B cell (primary cell): ENCODE results near the gene ABCC3. TPM values are rescaled to one million over a fixed set of nuclear protein-coding genes. Genes with fewer than 3 reads are reported as not detected.

Experiments
- ATAC-seq: fragments of 200-7000 bp; cut with Tn5 transposase; one replicate; pipeline ENCODE4 v1.10.0; 2021; ENCODE audit warnings: low read depth, mild to moderate bottlenecking, moderate number of reproducible peaks, moderate library complexity
- CTCF ChIA-PET: fragments of 350-600 bp; sonication (Branson Sonifier 250); formaldehyde crosslinking; loops from one replicate; lab custom pipeline; 2021; ENCODE audit warnings: antibody characterized with exemption, inconsistent platforms; lab: Charles Lee
- POLR2A ChIA-PET: fragments of 350-600 bp; sonication (Branson Sonifier 250); formaldehyde crosslinking; loops from one replicate; lab custom pipeline; 2021; ENCODE audit warnings: antibody characterized with exemption; lab: Charles Lee
- DNase-seq: peaks from one replicate; pipeline ENCODE4 v3.0.0; 2013
- H2AFZ ChIP-seq: 2 replicates; pipeline ENCODE4 v1.6.1; 2012; ENCODE audit warnings: mild to moderate bottlenecking, low read depth, low read length; ENCODE audit not compliant: insufficient read depth, poor library complexity, severe bottlenecking
- H3K27ac ChIP-seq, 2 donors: 1 replicate in 1 of 2; 2 replicates in 1 of 2; pipeline ENCODE4 v1.5.1; 2012 to 2013; ENCODE audit warnings: low read length in 2 of 2, mild to moderate bottlenecking in 2 of 2, moderate library complexity in 1 of 2
- H3K27me3 ChIP-seq, 4 experiments: fragments of 200-600 bp in 1 of 4; sonication (generic) in 1 of 4; replicated peaks in 1 of 4; 1 replicate in 2 of 4; 2 replicates in 2 of 4; pipeline versions ENCODE4 v1.6.1 to v1.7.0; 2013 to 2016; ENCODE audit warnings: low read length in 3 of 4, mild to moderate bottlenecking in 2 of 4, mixed read lengths in 1 of 4, moderate library complexity in 1 of 4; ENCODE audit not compliant: insufficient read depth in 4 of 4, control insufficient read depth in 3 of 4; ENCODE audit errors: control extremely low read depth in 1 of 4
- H3K36me3 ChIP-seq, 2 experiments: replicated peaks in 1 of 2; 1 replicate in 1 of 2; 2 replicates in 1 of 2; pipeline versions ENCODE4 v1.6.1 to v1.7.1; 2013; ENCODE audit warnings: low read length in 1 of 2; ENCODE audit not compliant: insufficient read depth in 2 of 2, control insufficient read depth in 1 of 2; ENCODE audit errors: control extremely low read depth in 1 of 2, extremely low read depth in 1 of 2
- H3K4me1 ChIP-seq, 2 donors: fragments of 200-600 bp in 1 of 2; sonication (generic) in 1 of 2; 1 replicate in 1 of 2; 2 replicates in 1 of 2; pipeline versions ENCODE4 v1.5.1 to v1.6.1; 2013 to 2017; ENCODE audit warnings: low read length in 2 of 2; ENCODE audit not compliant: control insufficient read depth in 2 of 2, insufficient read depth in 2 of 2
- H3K4me2 ChIP-seq: replicated peaks from 2 replicates; pipeline ENCODE3; 2012; ENCODE audit warnings: mild to moderate bottlenecking, low read depth, low read length; ENCODE audit not compliant: poor library complexity, severe bottlenecking
- H3K4me3 ChIP-seq, 5 experiments: fragments of 200-600 bp in 1 of 5; sonication (generic) in 1 of 5; 1 replicate in 3 of 5; 2 replicates in 2 of 5; pipeline versions ENCODE4 v1.5.1 to v1.7.0; 2011 to 2016; ENCODE audit warnings: low read length in 4 of 5, mild to moderate bottlenecking in 4 of 5, low read depth in 2 of 5, control low read depth in 1 of 5, moderate library complexity in 1 of 5; ENCODE audit not compliant: insufficient read depth in 1 of 5; ENCODE audit errors: control extremely low read depth in 1 of 5, extremely low read depth in 1 of 5
- H3K79me2 ChIP-seq: fragments of 200-600 bp; sonication (generic); one replicate; pipeline ENCODE4 v1.6.0; 2016; ENCODE audit warnings: low read length; ENCODE audit not compliant: control insufficient read depth, insufficient read depth
- H3K9ac ChIP-seq: fragments of 200-600 bp; sonication (generic); 2 replicates; pipeline ENCODE4 v1.6.1; 2017; ENCODE audit warnings: mild to moderate bottlenecking, low read length, moderate library complexity
- H3K9me3 ChIP-seq, 3 donors: one replicate each; pipeline versions ENCODE4 v1.6.1 to v1.7.1; 2013; ENCODE audit warnings: low read length in 2 of 3; ENCODE audit not compliant: control insufficient read depth in 2 of 3, insufficient read depth in 1 of 3; ENCODE audit errors: control extremely low read depth in 1 of 3
- H4K20me1 ChIP-seq: 2 replicates; pipeline ENCODE4 v1.6.0; 2012; ENCODE audit warnings: mild to moderate bottlenecking, low read length; ENCODE audit not compliant: insufficient read depth, control insufficient read depth, poor library complexity, severe bottlenecking
- H3K27ac Mint-ChIP-seq: one replicate; pipeline ENCODE4 v1.8.0; 2021; ENCODE audit warnings: mixed read lengths
- H3K27me3 Mint-ChIP-seq: one replicate; pipeline ENCODE4 v1.8.0; 2021; ENCODE audit warnings: mixed read lengths
- H3K4me1 Mint-ChIP-seq: one replicate; pipeline ENCODE4 v1.8.0; 2021; ENCODE audit warnings: mixed read lengths
- H3K4me3 Mint-ChIP-seq: one replicate; pipeline ENCODE4 v1.8.0; 2021; ENCODE audit warnings: mixed read lengths
- H3K9me3 Mint-ChIP-seq: one replicate; pipeline ENCODE4 v1.8.0; 2022; ENCODE audit warnings: mixed read lengths; ENCODE audit not compliant: insufficient read depth
- EZH2 ChIP-seq: IDR thresholded peaks from 2 replicates; pipeline ENCODE4 v1.6.1; 2012; ENCODE audit warnings: borderline replicate concordance, low read depth, mild to moderate bottlenecking, moderate library complexity, low read length; ENCODE audit not compliant: insufficient read depth, poor library complexity, severe bottlenecking
- WGBS: methylation state at CpG from one replicate; pipeline ENCODE4 v1.1.5; 2013; ENCODE audit warnings: missing lambda C conversion rate; ENCODE audit not compliant: insufficient coverage; 5-methylcytosine and 5-hydroxymethylcytosine counted together
- intact Hi-C: fragments of 100-400 bp; cut with micrococcal nuclease; formaldehyde crosslinking; loops from one replicate; pipeline ENCODE4 v1.10.0; 2022
- polyA plus RNA-seq: library from polyadenylated mRNA; depleted of rRNA; stranded (reverse); fragments of >200 nt; gene quantifications from 2 replicates; pipeline ENCODE4 v1.2.3, GENCODE V29; 2012
- total RNA-seq, 2 donors: library from RNA; stranded (reverse); fragments of 120-200 nt in 1 of 2; gene quantifications; 1 replicate in 1 of 2; 2 replicates in 1 of 2; pipeline versions ENCODE4 v1.2.3 to v1.2.4, GENCODE V29; 2013 to 2022
- TF ChIP-seq, protein P1 (sequence below): fragments of 200-600 bp; IDR thresholded peaks from one replicate; pipeline ENCODE4 v1.8.0; 2022; ENCODE audit warnings: antibody characterized with exemption, mild to moderate bottlenecking

Gene ABCC3
- total and polyA plus RNA-seq, 2 donors (not counting 1 experiment from before 2014, with no cell fraction given): 0.05 to 0.60 TPM

DNA sequence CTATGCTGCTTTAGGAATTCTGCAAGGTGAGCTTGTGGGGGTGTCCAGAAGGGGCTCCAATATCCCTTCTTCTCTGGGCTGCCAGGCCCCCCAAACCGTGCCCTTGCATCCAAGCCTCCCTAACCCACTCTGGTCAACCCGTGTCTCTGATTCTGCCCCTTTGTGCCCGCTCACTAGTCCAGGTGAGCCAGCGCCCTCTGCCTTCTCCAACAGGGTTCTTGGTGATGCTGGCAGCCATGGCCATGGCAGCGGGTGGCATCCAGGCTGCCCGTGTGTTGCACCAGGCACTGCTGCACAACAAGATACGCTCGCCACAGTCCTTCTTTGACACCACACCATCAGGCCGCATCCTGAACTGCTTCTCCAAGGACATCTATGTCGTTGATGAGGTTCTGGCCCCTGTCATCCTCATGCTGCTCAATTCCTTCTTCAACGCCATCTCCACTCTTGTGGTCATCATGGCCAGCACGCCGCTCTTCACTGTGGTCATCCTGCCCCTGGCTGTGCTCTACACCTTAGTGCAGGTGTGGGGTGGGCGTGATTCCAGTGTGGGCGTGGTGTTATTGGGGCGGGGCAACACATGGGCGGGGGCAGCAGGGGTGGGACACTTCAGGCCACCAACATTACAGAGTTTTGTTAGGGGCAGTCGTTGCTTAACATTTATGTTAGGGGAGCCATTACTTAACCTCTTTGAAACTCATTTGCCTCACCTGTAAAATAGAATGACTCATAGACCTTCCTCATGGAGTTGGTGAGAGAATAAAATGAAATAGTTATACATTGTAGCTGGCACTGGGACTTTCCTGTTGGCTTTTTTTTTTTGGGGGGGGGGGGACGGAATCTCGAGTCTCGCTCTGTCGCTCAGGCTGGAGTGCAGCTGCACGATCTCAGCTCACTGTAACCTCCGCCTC is 41.6 kb downstream of the ABCC3 start:
- CTCF ChIA-PET: no interaction called here
- no peak overlapping the region for H2AFZ ChIP-seq
- H4K20me1 ChIP-seq: no peaks in the 10 kb centered on the region
- peaks cover 3% of the 10 kb centered on the region for H3K4me1 Mint-ChIP-seq
- no peak overlapping the region for H3K4me3 Mint-ChIP-seq
- no peaks in the 10 kb centered on the region for H3K36me3 ChIP-seq
- TF ChIP-seq, protein P1, sequence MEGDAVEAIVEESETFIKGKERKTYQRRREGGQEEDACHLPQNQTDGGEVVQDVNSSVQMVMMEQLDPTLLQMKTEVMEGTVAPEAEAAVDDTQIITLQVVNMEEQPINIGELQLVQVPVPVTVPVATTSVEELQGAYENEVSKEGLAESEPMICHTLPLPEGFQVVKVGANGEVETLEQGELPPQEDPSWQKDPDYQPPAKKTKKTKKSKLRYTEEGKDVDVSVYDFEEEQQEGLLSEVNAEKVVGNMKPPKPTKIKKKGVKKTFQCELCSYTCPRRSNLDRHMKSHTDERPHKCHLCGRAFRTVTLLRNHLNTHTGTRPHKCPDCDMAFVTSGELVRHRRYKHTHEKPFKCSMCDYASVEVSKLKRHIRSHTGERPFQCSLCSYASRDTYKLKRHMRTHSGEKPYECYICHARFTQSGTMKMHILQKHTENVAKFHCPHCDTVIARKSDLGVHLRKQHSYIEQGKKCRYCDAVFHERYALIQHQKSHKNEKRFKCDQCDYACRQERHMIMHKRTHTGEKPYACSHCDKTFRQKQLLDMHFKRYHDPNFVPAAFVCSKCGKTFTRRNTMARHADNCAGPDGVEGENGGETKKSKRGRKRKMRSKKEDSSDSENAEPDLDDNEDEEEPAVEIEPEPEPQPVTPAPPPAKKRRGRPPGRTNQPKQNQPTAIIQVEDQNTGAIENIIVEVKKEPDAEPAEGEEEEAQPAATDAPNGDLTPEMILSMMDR: no peak
- TF ChIP-seq EZH2: no peak
- no peak overlapping the region for H3K27ac ChIP-seq
- H3K4me1 ChIP-seq: peaks cover 0 to 3% of the 10 kb centered on the region in 2 donors
- WGBS: 91% methylated on average over 18 of the region's 24 CpGs
- DNase-seq (no peak), ATAC-seq (no peak)
- no peak overlapping the region for H3K4me3 ChIP-seq
- no peaks in the 10 kb centered on the region for H3K9me3 Mint-ChIP-seq
- no peaks in the 10 kb centered on the region for H3K9me3 ChIP-seq
- intact Hi-C loops: no loop called here
- H3K79me2 ChIP-seq: no peaks in the 10 kb centered on the region
- peaks cover 30% of the 10 kb centered on the region for H3K27me3 Mint-ChIP-seq
- H3K27ac Mint-ChIP-seq: no peak overlapping the region
- H3K27me3 ChIP-seq: peaks cover 0 to 4% (median 0%) of the 10 kb centered on the region in 4 experiments
- POLR2A ChIA-PET: no interaction called here
- H3K9ac ChIP-seq: no peak overlapping the region
- H3K4me2 ChIP-seq: no peak overlapping the region

DNA sequence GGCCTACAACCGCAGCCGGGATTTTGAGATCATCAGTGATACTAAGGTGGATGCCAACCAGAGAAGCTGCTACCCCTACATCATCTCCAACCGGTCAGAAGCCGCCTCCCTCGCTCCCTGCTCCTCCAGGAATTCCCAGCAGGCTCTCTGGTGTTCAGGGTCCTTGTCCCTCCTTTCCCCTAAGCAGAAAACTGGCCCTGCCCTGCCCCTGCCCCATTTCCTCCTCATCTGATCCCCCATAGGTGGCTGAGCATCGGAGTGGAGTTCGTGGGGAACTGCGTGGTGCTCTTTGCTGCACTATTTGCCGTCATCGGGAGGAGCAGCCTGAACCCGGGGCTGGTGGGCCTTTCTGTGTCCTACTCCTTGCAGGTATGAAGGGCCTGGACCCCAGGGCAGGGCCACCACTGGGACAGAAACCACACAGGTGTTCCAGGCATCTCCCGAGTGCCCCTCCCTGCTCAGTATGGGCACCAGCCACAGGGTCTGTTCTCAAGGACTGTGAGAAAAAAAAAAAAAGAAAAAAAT is 43.2 kb downstream of the ABCC3 start:
- no peak overlapping the region for H3K4me3 ChIP-seq
- Mint-ChIP-seq H3K27ac (no peak overlapping the region), H3K4me1 (peaks cover 4% of the 10 kb centered on the region), H3K9me3 (no peaks in the 10 kb centered on the region), H3K4me3 (no peak overlapping the region), H3K27me3 (peaks cover 44% of the 10 kb centered on the region)
- H4K20me1 ChIP-seq: no peaks in the 10 kb centered on the region
- WGBS: 93% methylated on average over 11 of the region's 12 CpGs
- H2AFZ ChIP-seq: no peak overlapping the region
- ChIA-PET CTCF (no interaction called here), POLR2A (no interaction called here)
- no peak overlapping the region for H3K4me2 ChIP-seq
- peaks cover 0 to 4% (median 0%) of the 10 kb centered on the region in 4 experiments for H3K27me3 ChIP-seq
- DNase-seq (no peak), ATAC-seq (no peak)
- no peak overlapping the region for H3K9ac ChIP-seq
- no peaks in the 10 kb centered on the region for H3K79me2 ChIP-seq
- no peak overlapping the region for H3K27ac ChIP-seq
- no peaks in the 10 kb centered on the region for H3K36me3 ChIP-seq
- H3K4me1 ChIP-seq: peaks cover 0 to 3% of the 10 kb centered on the region in 2 donors
- no peaks in the 10 kb centered on the region for H3K9me3 ChIP-seq
- intact Hi-C loops: no loop called here
- TF ChIP-seq EZH2: no peak
- TF ChIP-seq, protein P1: no peak
